Common myeloid progenitor, CD34-positive (primary cell): Measurements from ENCODE around the gene CANX.

ENCODE experiments used
- CTCF ChIA-PET: fragments of 350-600 bp; sonication (Branson Sonifier 250); formaldehyde crosslinking; loops from one replicate; lab custom pipeline; 2021; ENCODE audit warnings: antibody characterized with exemption; lab: Charles Lee
- POLR2A ChIA-PET: fragments of 350-600 bp; sonication (Branson Sonifier 250); formaldehyde crosslinking; loops from one replicate; lab custom pipeline; 2021; ENCODE audit warnings: antibody characterized with exemption; lab: Charles Lee
- DNase-seq, 3 donors: peaks; one replicate each; pipeline versions ENCODE4 v3.0.0 to v3.0.0-alpha.2; 2013
- H3K27ac ChIP-seq, 2 experiments: 1 replicate in 1 of 2; 2 replicates in 1 of 2; pipeline ENCODE4 v1.7.0; 2013; ENCODE audit warnings: inconsistent platforms in 2 of 2, low read length in 2 of 2, mild to moderate bottlenecking in 2 of 2, low read depth in 1 of 2, moderate library complexity in 1 of 2; ENCODE audit not compliant: severe bottlenecking in 2 of 2, insufficient read depth in 1 of 2, poor library complexity in 1 of 2
- H3K27me3 ChIP-seq, 5 experiments: replicated peaks in 2 of 5; 1 replicate in 3 of 5; 2 replicates in 2 of 5; pipeline versions ENCODE4 v1.6.1 to v1.7.0; 2013; ENCODE audit warnings: low read length in 4 of 5, mild to moderate bottlenecking in 2 of 5, moderate library complexity in 2 of 5, inconsistent platforms in 1 of 5; ENCODE audit not compliant: insufficient read depth in 5 of 5, control insufficient read depth in 4 of 5
- H3K36me3 ChIP-seq, 4 experiments: 1 replicate in 2 of 4; 2 replicates in 2 of 4; pipeline versions ENCODE4 v1.6.1 to v1.7.0; 2013; ENCODE audit warnings: low read length in 3 of 4, control low read depth in 1 of 4, mild to moderate bottlenecking in 1 of 4; ENCODE audit not compliant: control insufficient read depth in 4 of 4, insufficient read depth in 4 of 4
- H3K4me1 ChIP-seq, 4 experiments: 1 replicate in 3 of 4; 2 replicates in 1 of 4; pipeline versions ENCODE4 v1.6.1 to v1.7.1; 2013; ENCODE audit warnings: low read length in 3 of 4, mild to moderate bottlenecking in 3 of 4, control low read depth in 1 of 4, inconsistent platforms in 1 of 4, moderate library complexity in 1 of 4; ENCODE audit not compliant: control insufficient read depth in 4 of 4, insufficient read depth in 4 of 4; ENCODE audit errors: control extremely low read depth in 1 of 4
- H3K4me3 ChIP-seq, 7 experiments: 1 replicate in 4 of 7; 2 replicates in 3 of 7; pipeline versions ENCODE4 v1.5.1 to v1.7.0; 2013; ENCODE audit warnings: mild to moderate bottlenecking in 7 of 7, low read length in 6 of 7, moderate library complexity in 6 of 7, inconsistent platforms in 2 of 7, low read depth in 2 of 7, control low read depth in 1 of 7; ENCODE audit not compliant: insufficient read depth in 4 of 7, control insufficient read depth in 1 of 7; ENCODE audit errors: extremely low read depth in 1 of 7
- H3K9me3 ChIP-seq, 5 experiments: 1 replicate in 4 of 5; 2 replicates in 1 of 5; pipeline versions ENCODE4 v1.6.1 to v1.7.1; 2013; ENCODE audit warnings: low read length in 4 of 5, mild to moderate bottlenecking in 2 of 5, inconsistent platforms in 1 of 5, low read depth in 1 of 5, moderate library complexity in 1 of 5; ENCODE audit not compliant: control insufficient read depth in 4 of 5, insufficient read depth in 2 of 5; ENCODE audit errors: control extremely low read depth in 1 of 5
- WGBS: methylation state at CpG from one replicate; pipeline ENCODE4 v1.1.5; 2013; ENCODE audit not compliant: insufficient coverage; 5-methylcytosine and 5-hydroxymethylcytosine counted together

CANX gene

DNA sequence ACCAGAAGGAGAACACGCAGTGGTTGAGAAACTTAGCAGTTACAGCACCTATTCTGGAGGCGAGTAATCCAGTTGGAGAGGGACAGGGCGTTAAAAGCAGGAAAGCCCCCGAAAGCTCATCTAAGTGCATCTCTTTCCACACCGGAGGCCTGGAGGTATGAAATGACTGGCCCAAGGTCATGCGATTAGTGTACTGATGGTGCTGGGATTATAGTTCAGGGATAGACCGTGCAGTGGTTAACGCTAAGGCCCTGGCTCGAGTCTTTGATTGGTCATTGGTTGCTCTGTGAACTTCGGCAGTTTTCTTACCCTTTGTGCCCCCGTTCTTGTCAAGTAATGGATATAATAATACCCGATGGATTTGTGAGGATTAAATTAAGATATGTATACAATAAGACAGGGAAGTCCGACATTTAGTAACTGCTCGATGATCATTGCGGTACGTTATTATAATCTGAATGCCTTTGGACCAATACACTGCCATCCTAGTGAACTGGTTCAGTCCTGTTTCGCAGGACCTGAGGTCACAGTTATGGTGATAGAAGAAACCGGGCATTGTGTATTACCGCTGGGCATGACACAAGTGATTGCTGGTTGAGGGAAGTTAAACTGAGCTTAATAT is 960 bp downstream of the CANX start:
- H3K4me1 ChIP-seq: peaks cover 7 to 43% (median 32%) of the 10 kb centered on the region in 4 experiments
- CTCF ChIA-PET: interaction anchor here (1.2 to 1.7 kb wide), 3 partner anchors 19 to 21 kb away, joined by 3 to 4 read pairs (median 4); partner anchors contain the start of gene CBY3

DNA sequence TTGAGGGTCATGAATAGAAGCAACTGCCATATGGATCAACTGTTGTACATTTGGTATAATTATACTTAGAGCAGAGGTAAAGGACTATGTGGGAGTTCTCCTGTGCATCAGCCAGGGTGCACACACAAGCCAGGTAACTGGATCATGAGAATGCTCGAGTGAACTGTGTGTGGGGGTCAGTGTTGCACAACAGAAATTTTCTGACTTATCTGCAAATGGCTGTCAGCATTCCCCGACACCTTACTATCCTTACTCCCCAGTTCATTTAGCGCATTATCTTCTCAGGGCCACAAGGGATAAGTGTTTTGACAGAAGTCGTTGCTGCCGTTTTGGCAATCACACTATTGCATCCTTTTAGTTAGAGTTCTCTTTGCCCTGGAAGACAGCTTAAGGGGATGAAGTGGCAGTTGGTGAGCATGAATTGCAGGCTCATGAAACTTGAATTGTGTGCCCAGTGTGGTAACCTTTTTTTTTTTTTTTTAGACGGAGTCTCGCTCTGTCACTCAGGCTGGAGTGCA is 1.7 kb downstream of the CANX start:
- Histone ChIP-seq H3K27me3 (no peaks in the 10 kb centered on the region), H3K4me3 (peak overlapping the region in 5 of 7 experiments; percentile 86 to 100 (median 88)), H3K36me3 (peaks cover 0 to 20% (median 12%) of the 10 kb centered on the region in 4 experiments), H3K4me1 (peaks cover 7 to 43% (median 32%) of the 10 kb centered on the region in 4 experiments), H3K9me3 (no peaks in the 10 kb centered on the region), H3K27ac (peak overlapping the region; percentile 99 to 100)
- DNase-seq: peak; percentile 23 to 60 (median 42)
- WGBS: 77% methylated on average over 3 of the region's 7 CpGs
- CTCF ChIA-PET: interaction anchor here (1.2 to 2.0 kb wide), 4 partner anchors 20 to 34 kb away, joined by 3 to 4 read pairs (median 4); partner anchors contain the start of gene CBY3
- POLR2A ChIA-PET: no interaction called here

More for the DNA sequence above, 960 bp downstream of the CANX start:
- H3K36me3 ChIP-seq: peaks cover 0 to 17% (median 10%) of the 10 kb centered on the region in 4 experiments
- DNase-seq: peak; percentile 31 to 66 (median 63)
- H3K27me3 ChIP-seq: no peaks in the 10 kb centered on the region
- H3K27ac ChIP-seq: peak overlapping the region; percentile 99 to 100
- H3K9me3 ChIP-seq: no peaks in the 10 kb centered on the region
- 0% methylated on average over 13 of the region's 19 CpGs for WGBS
- peak overlapping the region in 6 of 7 experiments; percentile 78 to 100 (median 88) for H3K4me3 ChIP-seq
- POLR2A ChIA-PET: interaction anchor here (0.6 to 1.0 kb wide), 3 partner anchors 11 to 157 kb away, joined by 3 to 6 read pairs (median 4); partner anchors contain the start of gene MAML1

DNA sequence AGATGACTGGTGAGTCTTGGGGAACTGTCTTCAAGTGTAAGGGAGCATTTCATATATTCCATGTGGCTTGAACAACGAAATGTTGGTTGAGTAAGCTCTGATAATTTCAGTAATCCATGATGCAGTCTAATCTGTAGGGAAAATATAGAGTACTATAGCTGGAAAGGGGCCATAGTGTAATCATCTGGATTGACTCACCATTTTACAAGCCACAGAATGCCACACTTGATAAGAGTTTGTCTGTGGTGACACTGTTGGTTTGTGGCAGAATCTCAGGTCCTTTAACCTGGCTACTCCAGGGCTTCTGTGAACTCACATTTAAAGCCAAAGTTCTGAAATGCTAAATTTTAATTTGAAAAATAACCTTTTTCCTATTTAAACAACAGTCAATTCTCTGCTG is 17.5 kb downstream of the CANX start:
- WGBS: no CpG with 5 or more reads among the region's 1 CpG
- Histone ChIP-seq H3K9me3 (no peaks in the 10 kb centered on the region), H3K36me3 (peaks cover 25 to 78% (median 51%) of the 10 kb centered on the region in 4 experiments), H3K4me1 (no peaks in the 10 kb centered on the region), H3K4me3 (no peak overlapping the region), H3K27ac (no peak overlapping the region), H3K27me3 (no peaks in the 10 kb centered on the region)
- POLR2A ChIA-PET: interaction anchor here (1.5 kb wide), 1 partner anchor 11 kb away, joined by 4 read pairs; no protein-coding TSS in a partner anchor
- CTCF ChIA-PET: interaction anchor here (0.5 to 2.2 kb wide), 4 partner anchors 10 to 48 kb away, joined by 3 to 6 read pairs (median 4); no protein-coding TSS in a partner anchor
- no peak for DNase-seq

GRCh38 chr5:179720222-179720621 is 21.5 kb downstream of the CANX start:
- H3K27ac ChIP-seq: no peak overlapping the region
- H3K4me3 ChIP-seq: no peak overlapping the region
- CTCF ChIA-PET: interaction anchor here (0.7 to 1.9 kb wide), 3 partner anchors 9 to 16 kb away, joined by 3 to 7 read pairs (median 5); no protein-coding TSS in a partner anchor
- no peaks in the 10 kb centered on the region for H3K9me3 ChIP-seq
- H3K4me1 ChIP-seq: no peaks in the 10 kb centered on the region
- peaks cover 37 to 92% (median 73%) of the 10 kb centered on the region in 4 experiments for H3K36me3 ChIP-seq
- POLR2A ChIA-PET: no interaction called here
- DNase-seq: no peak
- no peaks in the 10 kb centered on the region for H3K27me3 ChIP-seq
- no CpG with 5 or more reads among the region's 2 CpGs for WGBS

- DNase-seq: no peak
- H3K4me3 ChIP-seq: no peak overlapping the region
- ChIA-PET CTCF (no interaction called here), POLR2A (no interaction called here)
- no peaks in the 10 kb centered on the region for H3K4me1 ChIP-seq
- H3K9me3 ChIP-seq: no peaks in the 10 kb centered on the region
- H3K36me3 ChIP-seq: peaks cover 37 to 92% (median 68%) of the 10 kb centered on the region in 4 experiments
- 100% methylated on average over 3 of the region's 4 CpGs for WGBS
- H3K27me3 ChIP-seq: no peaks in the 10 kb centered on the region
- no peak overlapping the region for H3K27ac ChIP-seq
These were observed 25.4 kb downstream of the CANX start for GRCh38 chr5:179724163-179724562.

GRCh38 chr5:179727106-179727505 is 28.3 kb downstream of the CANX start:
- DNase-seq: no peak
- Histone ChIP-seq H3K4me1 (peaks cover 4 to 14% (median 5%) of the 10 kb centered on the region in 4 experiments), H3K36me3 (peaks cover 28 to 83% (median 62%) of the 10 kb centered on the region in 4 experiments), H3K27me3 (no peaks in the 10 kb centered on the region), H3K4me3 (no peak overlapping the region), H3K9me3 (no peaks in the 10 kb centered on the region), H3K27ac (no peak overlapping the region)
- WGBS: 82% methylated on average over 5 of the region's 6 CpGs
- CTCF ChIA-PET: interaction anchor here (1.1 kb wide), 1 partner anchor 11 kb away, joined by 3 read pairs; no protein-coding TSS in a partner anchor
- POLR2A ChIA-PET: no interaction called here
